ENCODE data around the gene JAK2. TPM values are rescaled to one million over a fixed set of nuclear protein-coding genes. Genes with fewer than 3 reads are reported as not detected.

Gene JAK2
- total RNA-seq, 1 experiment from 2014 or later: 3.3 TPM

DNA sequence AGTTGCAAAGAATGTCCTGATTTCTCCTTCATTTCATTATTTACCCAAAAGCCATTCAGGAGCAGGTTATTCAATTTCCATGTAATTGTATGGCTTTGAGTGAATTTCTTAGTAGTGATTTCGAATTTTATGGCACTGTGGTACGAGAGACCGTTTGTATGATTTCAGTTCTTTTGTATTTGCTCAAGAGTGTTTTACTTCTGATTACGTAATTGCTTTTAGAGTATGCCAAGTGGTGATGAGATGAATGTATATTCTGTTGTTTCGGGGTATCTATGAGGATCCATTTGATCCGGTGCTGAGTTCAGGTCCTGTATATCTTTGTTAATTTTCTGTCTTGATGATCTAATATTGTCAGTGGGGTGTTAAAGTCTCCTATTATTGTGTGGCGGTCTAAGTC, 159.1 kb downstream of the JAK2 start:
- H3K27me3 Mint-ChIP-seq (ENCODE audit: low read depth): no peaks in the 10 kb centered on the region; the same call in 1 of the 2 replicates
- H3K4me1 Mint-ChIP-seq: no peaks in the 10 kb centered on the region
- TF ChIP-seq GTF2I (CRISPR knock-in tag; conservative IDR thresholded peaks at IDR 0.05): no peak
- no peak for TF ChIP-seq HMGA2 (CRISPR knock-in tag; IDR thresholded peaks at IDR 0.05)
- no peak for TF ChIP-seq FOXK1 (CRISPR knock-in tag; IDR thresholded peaks at IDR 0.05)
- no peak for TF ChIP-seq ZNF671 (CRISPR knock-in tag; IDR thresholded peaks at IDR 0.05)
- TF ChIP-seq ZNF423 (CRISPR knock-in tag; IDR thresholded peaks at IDR 0.05): no peak
- TF ChIP-seq FOXJ3 (CRISPR knock-in tag; IDR thresholded peaks at IDR 0.05; ENCODE audit: borderline replicate concordance): no peak
- TF ChIP-seq ZNF416 (CRISPR knock-in tag; IDR thresholded peaks at IDR 0.05): no peak
- H3K4me3 Mint-ChIP-seq: no peak overlapping the region
- ChIA-PET CTCF (interaction anchor here (0.6 kb wide), 1 partner anchor 355 kb away, joined by 4 read pairs; no protein-coding TSS in a partner anchor), POLR2A (no interaction called here)
- peaks cover 6% of the 10 kb centered on the region for H3K36me3 Mint-ChIP-seq
- H3K27ac Mint-ChIP-seq: no peak overlapping the region
- ATAC-seq (no peak), DNase-seq (ENCODE audit: low spot score) (no peak)
- peaks cover 20% of the 10 kb centered on the region for H3K9me3 Mint-ChIP-seq

DNA sequence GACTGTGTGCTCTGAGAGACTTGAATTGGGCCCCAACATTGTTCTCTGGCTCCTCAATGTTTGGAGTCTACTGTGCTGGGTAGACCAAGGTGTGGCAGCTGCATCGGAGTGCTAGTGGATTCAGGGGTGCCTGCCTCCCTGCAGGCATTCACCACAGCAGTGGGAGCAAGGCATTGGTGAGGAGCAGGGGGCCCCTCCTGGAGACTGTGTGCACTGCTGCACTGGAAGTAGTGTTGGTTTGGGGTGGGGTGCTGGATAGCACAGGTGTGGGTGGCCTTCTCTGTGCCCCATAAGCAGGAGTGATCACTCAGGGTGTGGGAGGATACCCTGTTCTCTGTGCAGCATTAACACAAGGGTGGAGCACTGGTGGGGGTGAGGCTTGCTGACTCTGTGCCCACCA, 161.2 kb downstream of the JAK2 start:
- Mint-ChIP-seq H3K27ac (no peak overlapping the region), H3K36me3 (peaks cover 6% of the 10 kb centered on the region), H3K9me3 (peaks cover 20% of the 10 kb centered on the region), H3K27me3 (ENCODE audit: low read depth) (no peaks in the 10 kb centered on the region; the same call in 1 of the 2 replicates), H3K4me1 (no peaks in the 10 kb centered on the region), H3K4me3 (no peak overlapping the region)
- ATAC-seq (peak; percentile 71), DNase-seq (ENCODE audit: low spot score) (no peak)
- POLR2A ChIA-PET: no interaction called here
- CTCF ChIA-PET: no interaction called here
- no peak for TF ChIP-seq KAT7 (CRISPR knock-in tag; IDR thresholded peaks at IDR 0.05; ENCODE audit: borderline replicate concordance)
- TF ChIP-seq, protein P1, sequence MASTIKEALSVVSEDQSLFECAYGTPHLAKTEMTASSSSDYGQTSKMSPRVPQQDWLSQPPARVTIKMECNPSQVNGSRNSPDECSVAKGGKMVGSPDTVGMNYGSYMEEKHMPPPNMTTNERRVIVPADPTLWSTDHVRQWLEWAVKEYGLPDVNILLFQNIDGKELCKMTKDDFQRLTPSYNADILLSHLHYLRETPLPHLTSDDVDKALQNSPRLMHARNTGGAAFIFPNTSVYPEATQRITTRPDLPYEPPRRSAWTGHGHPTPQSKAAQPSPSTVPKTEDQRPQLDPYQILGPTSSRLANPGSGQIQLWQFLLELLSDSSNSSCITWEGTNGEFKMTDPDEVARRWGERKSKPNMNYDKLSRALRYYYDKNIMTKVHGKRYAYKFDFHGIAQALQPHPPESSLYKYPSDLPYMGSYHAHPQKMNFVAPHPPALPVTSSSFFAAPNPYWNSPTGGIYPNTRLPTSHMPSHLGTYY (CRISPR knock-in tag; IDR thresholded peaks at IDR 0.05): no peak
- TF ChIP-seq, protein P2, sequence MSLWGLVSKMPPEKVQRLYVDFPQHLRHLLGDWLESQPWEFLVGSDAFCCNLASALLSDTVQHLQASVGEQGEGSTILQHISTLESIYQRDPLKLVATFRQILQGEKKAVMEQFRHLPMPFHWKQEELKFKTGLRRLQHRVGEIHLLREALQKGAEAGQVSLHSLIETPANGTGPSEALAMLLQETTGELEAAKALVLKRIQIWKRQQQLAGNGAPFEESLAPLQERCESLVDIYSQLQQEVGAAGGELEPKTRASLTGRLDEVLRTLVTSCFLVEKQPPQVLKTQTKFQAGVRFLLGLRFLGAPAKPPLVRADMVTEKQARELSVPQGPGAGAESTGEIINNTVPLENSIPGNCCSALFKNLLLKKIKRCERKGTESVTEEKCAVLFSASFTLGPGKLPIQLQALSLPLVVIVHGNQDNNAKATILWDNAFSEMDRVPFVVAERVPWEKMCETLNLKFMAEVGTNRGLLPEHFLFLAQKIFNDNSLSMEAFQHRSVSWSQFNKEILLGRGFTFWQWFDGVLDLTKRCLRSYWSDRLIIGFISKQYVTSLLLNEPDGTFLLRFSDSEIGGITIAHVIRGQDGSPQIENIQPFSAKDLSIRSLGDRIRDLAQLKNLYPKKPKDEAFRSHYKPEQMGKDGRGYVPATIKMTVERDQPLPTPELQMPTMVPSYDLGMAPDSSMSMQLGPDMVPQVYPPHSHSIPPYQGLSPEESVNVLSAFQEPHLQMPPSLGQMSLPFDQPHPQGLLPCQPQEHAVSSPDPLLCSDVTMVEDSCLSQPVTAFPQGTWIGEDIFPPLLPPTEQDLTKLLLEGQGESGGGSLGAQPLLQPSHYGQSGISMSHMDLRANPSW (CRISPR knock-in tag; conservative IDR thresholded peaks at IDR 0.05; ENCODE audit: low read depth): no peak
- TF ChIP-seq, protein P3, sequence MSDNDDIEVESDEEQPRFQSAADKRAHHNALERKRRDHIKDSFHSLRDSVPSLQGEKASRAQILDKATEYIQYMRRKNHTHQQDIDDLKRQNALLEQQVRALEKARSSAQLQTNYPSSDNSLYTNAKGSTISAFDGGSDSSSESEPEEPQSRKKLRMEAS (CRISPR knock-in tag; IDR thresholded peaks at IDR 0.05): no peak

Other genes starting within 250 kb of the JAK2 start
- gene AK3, start 244.1 kb upstream of the JAK2 start, total RNA-seq (2021): 28.5 to 30.2 TPM (median 29.1 TPM) in 3 replicates
- 22.4 to 27.2 TPM (median 25.3 TPM) in 3 replicates for gene RCL1, start 192.3 kb upstream of the JAK2 start, total RNA-seq (2021)
- gene INSL6, start 200.4 kb downstream of the JAK2 start, total RNA-seq (2021): not detected in 3 replicates
- not detected in 3 replicates for gene INSL4, start 246.1 kb downstream of the JAK2 start, total RNA-seq (2021)